IMR-90 (cell line): ENCODE results near the gene ZFPM1. TPM values are rescaled to one million over a fixed set of nuclear protein-coding genes. Genes with fewer than 3 reads are reported as not detected.

Experiments used
- ATAC-seq: fragments of 200-7000 bp; cut with Tn5 transposase; 2 replicates; pipeline ENCODE4 v1.9.1; 2020; ENCODE audit warnings: low read depth, mild to moderate bottlenecking, moderate library complexity
- BruUV-seq: library from RNA; stranded (reverse); fragments of 400-500 nt; replicated peaks from 2 replicates; lab custom pipeline; 2021; lab: Mats Ljungman, UMichigan
- CTCF ChIA-PET: fragments of 300-600 bp; formaldehyde crosslinking; extraction: SDS; loops from one replicate; lab custom pipeline; 2021; ENCODE audit warnings: antibody characterized with exemption; lab: Yijun Ruan, JAX
- POLR2A ChIA-PET: fragments of 300-600 bp; sonication (Branson Sonifier 250); formaldehyde crosslinking; loops from one replicate; lab custom pipeline; 2022; ENCODE audit warnings: antibody characterized with exemption; ENCODE audit not compliant: unreplicated experiment; lab: Charles Lee
- DNase-seq: peaks from one replicate; pipeline ENCODE4 v3.0.0; 2013
- H2AFZ ChIP-seq: replicated peaks from 2 replicates; pipeline ENCODE3; 2013; ENCODE audit warnings: low read length, mild to moderate bottlenecking; ENCODE audit not compliant: poor library complexity
- H2AK5ac ChIP-seq: 2 replicates; pipeline ENCODE4 v1.6.1; 2013; ENCODE audit warnings: low read depth, low read length, inconsistent platforms
- H2AK9ac ChIP-seq: replicated peaks from 2 replicates; pipeline ENCODE3; 2013; ENCODE audit warnings: mild to moderate bottlenecking, low read depth, low read length, moderate library complexity; ENCODE audit not compliant: poor library complexity
- H2BK120ac ChIP-seq: 2 replicates; pipeline ENCODE4 v1.6.1; 2013; ENCODE audit warnings: low read depth, low read length, inconsistent platforms
- H2BK15ac ChIP-seq: 3 replicates; pipeline ENCODE4 v1.6.1; 2013; ENCODE audit warnings: low read depth, low read length, inconsistent platforms
- H2BK20ac ChIP-seq: 2 replicates; pipeline ENCODE4 v1.6.1; 2013; ENCODE audit warnings: low read depth, mild to moderate bottlenecking, inconsistent platforms, low read length, moderate library complexity
- H2BK5ac ChIP-seq: 2 replicates; pipeline ENCODE4 v1.6.1; 2013; ENCODE audit warnings: mild to moderate bottlenecking, low read depth, low read length, inconsistent platforms; ENCODE audit not compliant: poor library complexity, severe bottlenecking
- H3K14ac ChIP-seq: replicated peaks from 2 replicates; pipeline ENCODE4 v1.6.1; 2013; ENCODE audit warnings: low read depth, low read length, inconsistent platforms
- H3K18ac ChIP-seq: 2 replicates; pipeline ENCODE4 v1.6.1; 2013; ENCODE audit warnings: low read depth, low read length, control low read depth
- H3K23ac ChIP-seq: 2 replicates; pipeline ENCODE4 v1.6.1; 2013; ENCODE audit warnings: low read depth, low read length, inconsistent platforms
- H3K27ac ChIP-seq: 2 replicates; pipeline ENCODE4 v1.5.1; 2013; ENCODE audit warnings: mild to moderate bottlenecking, control low read depth, low read length; ENCODE audit not compliant: insufficient read depth
- H3K27me3 ChIP-seq: 2 replicates; pipeline ENCODE4 v1.6.1; 2013; ENCODE audit warnings: low read length; ENCODE audit not compliant: control insufficient read depth, insufficient read depth
- H3K36me3 ChIP-seq: 2 replicates; pipeline ENCODE4 v1.6.1; 2013; ENCODE audit warnings: low read length, mixed read lengths; ENCODE audit not compliant: control insufficient read depth, insufficient read depth
- H3K4ac ChIP-seq: 2 replicates; pipeline ENCODE4 v1.6.1; 2013; ENCODE audit warnings: low read depth, low read length, inconsistent platforms
- H3K4me1 ChIP-seq: 2 replicates; pipeline ENCODE4 v1.6.1; 2013; ENCODE audit warnings: low read length, mixed read lengths; ENCODE audit not compliant: control insufficient read depth, insufficient read depth
- H3K4me2 ChIP-seq: 2 replicates; pipeline ENCODE4 v1.6.1; 2013; ENCODE audit warnings: low read depth, mild to moderate bottlenecking, control low read depth, low read length, moderate library complexity
- H3K4me3 ChIP-seq: 2 replicates; pipeline ENCODE4 v1.5.1; 2013; ENCODE audit warnings: low read depth, mild to moderate bottlenecking, control low read depth, low read length, moderate library complexity; ENCODE audit not compliant: insufficient read depth
- H3K56ac ChIP-seq: 2 replicates; pipeline ENCODE4 v1.6.1; 2013; ENCODE audit warnings: low read length, inconsistent platforms; ENCODE audit not compliant: insufficient read depth; ENCODE audit errors: extremely low read depth
- H3K79me1 ChIP-seq, 2 experiments: 2 replicates each; pipeline ENCODE4 v1.6.1; 2013; ENCODE audit warnings: low read length in 2 of 2, inconsistent platforms in 1 of 2, low read depth in 1 of 2
- H3K9ac ChIP-seq: 2 replicates; pipeline ENCODE4 v1.6.1; 2013; ENCODE audit warnings: low read depth, low read length, control low read depth
- H3K9me1 ChIP-seq: 2 replicates; pipeline ENCODE4 v1.6.1; 2013; ENCODE audit warnings: low read length, inconsistent platforms; ENCODE audit not compliant: insufficient read depth
- H3K9me3 ChIP-seq: 2 replicates; pipeline ENCODE4 v1.6.1; 2013; ENCODE audit warnings: low read length; ENCODE audit not compliant: control insufficient read depth, insufficient read depth
- H4K20me1 ChIP-seq: 2 replicates; pipeline ENCODE4 v1.6.1; 2013; ENCODE audit warnings: low read length, inconsistent platforms; ENCODE audit not compliant: insufficient read depth
- H4K5ac ChIP-seq: 2 replicates; pipeline ENCODE4 v1.6.1; 2013; ENCODE audit warnings: mild to moderate bottlenecking, low read depth, low read length, control low read depth
- H4K8ac ChIP-seq, 2 experiments: 2 replicates each; pipeline ENCODE4 v1.6.1; 2013; ENCODE audit warnings: low read depth in 2 of 2, low read length in 2 of 2, control low read depth in 1 of 2, inconsistent platforms in 1 of 2
- H4K91ac ChIP-seq: 2 replicates; pipeline ENCODE4 v1.6.1; 2013; ENCODE audit warnings: low read depth, low read length, inconsistent platforms; ENCODE audit not compliant: insufficient read depth
- CHD1 ChIP-seq: IDR thresholded peaks from 2 replicates; pipeline ENCODE4 v1.6.1; 2012; ENCODE audit warnings: low read depth, low read length, improper control_type of control experiment
- ELK1 ChIP-seq: fragments of 150-350 bp; IDR thresholded peaks from 2 replicates; pipeline ENCODE4 v1.6.1; 2016; ENCODE audit warnings: low read depth, mild to moderate bottlenecking, low read length, moderate library complexity, borderline replicate concordance
- FOS ChIP-seq: fragments of 150-350 bp; IDR thresholded peaks from 2 replicates; pipeline ENCODE4 v1.6.1; 2016; ENCODE audit warnings: low read depth, low read length
- MAFK ChIP-seq: IDR thresholded peaks from 2 replicates; pipeline ENCODE4 v1.6.1; 2012; ENCODE audit warnings: low read depth, low read length, improper control_type of control experiment
- MAZ ChIP-seq: IDR thresholded peaks from 2 replicates; pipeline ENCODE4 v1.6.1; 2012; ENCODE audit warnings: low read depth, mild to moderate bottlenecking, low read length, improper control_type of control experiment, moderate library complexity, borderline replicate concordance
- MXI1 ChIP-seq: IDR thresholded peaks from 2 replicates; pipeline ENCODE4 v1.6.1; 2012; ENCODE audit warnings: low read depth, mild to moderate bottlenecking, low read length, moderate library complexity, borderline replicate concordance
- NFE2L2 ChIP-seq: fragments of 150-350 bp; IDR thresholded peaks from 2 replicates; pipeline ENCODE4 v1.6.1; 2016; ENCODE audit warnings: low read depth, mild to moderate bottlenecking, low read length
- RCOR1 ChIP-seq: IDR thresholded peaks from 2 replicates; pipeline ENCODE4 v1.6.1; 2012; ENCODE audit warnings: mild to moderate bottlenecking, low read length, improper control_type of control experiment; ENCODE audit not compliant: insufficient replicate concordance
- RFX5 ChIP-seq: IDR thresholded peaks from 2 replicates; pipeline ENCODE4 v1.8.0; 2012; ENCODE audit warnings: low read depth, mild to moderate bottlenecking, low read length, moderate library complexity
- SMC3 ChIP-seq: fragments of 150-350 bp; IDR thresholded peaks from 2 replicates; pipeline ENCODE4 v1.6.1; 2016; ENCODE audit warnings: low read depth, mild to moderate bottlenecking, antibody characterized with exemption, low read length, moderate library complexity
- WGBS, 2 experiments: methylation state at CpG; one replicate each; pipeline versions ENCODE4 v1.1.5 to v1.1.7; 2013; ENCODE audit warnings: missing lambda C conversion rate in 2 of 2; ENCODE audit not compliant: insufficient read length in 1 of 2; ENCODE audit errors: extremely low coverage in 2 of 2; 5-methylcytosine and 5-hydroxymethylcytosine counted together
- dilution Hi-C: fragments of 300-500 bp; cut with HindIII; formaldehyde crosslinking; loops from one replicate; pipeline ENCODE4 v1.14.3; 2018; ENCODE audit warnings: low sequenced_read_pairs; ENCODE audit not compliant: unreplicated experiment
- in situ Hi-C: fragments of 300-500 bp; cut with MboI; formaldehyde crosslinking; loops from 3 replicates; pipeline ENCODE4 v1.14.3; 2019; ENCODE audit warnings: low sequenced_read_pairs, inconsistent platforms, mixed read lengths
- intact Hi-C: fragments of 100-400 bp; cut with micrococcal nuclease; formaldehyde crosslinking; loops from 2 replicates; pipeline ENCODE4 v1.10.0; 2022
- polyA plus RNA-seq, 3 experiments: library from polyadenylated mRNA; depleted of rRNA; stranded (reverse); fragments of >200 nt; gene quantifications; 2 replicates each; pipeline ENCODE4 v1.2.3, GENCODE V29; 2012; ENCODE audit warnings: low replicate concordance in 1 of 3
- total RNA-seq: library from RNA; depleted of rRNA; stranded (reverse); fragments of >200 nt; gene quantifications from 2 replicates; pipeline ENCODE4 v1.2.3, GENCODE V29; 2012

Gene ZFPM1
- total and polyA plus RNA-seq, 2 of the 4 experiments (the other 2 are of a cell fraction) = 0.36 to 1.1 TPM

DNA sequence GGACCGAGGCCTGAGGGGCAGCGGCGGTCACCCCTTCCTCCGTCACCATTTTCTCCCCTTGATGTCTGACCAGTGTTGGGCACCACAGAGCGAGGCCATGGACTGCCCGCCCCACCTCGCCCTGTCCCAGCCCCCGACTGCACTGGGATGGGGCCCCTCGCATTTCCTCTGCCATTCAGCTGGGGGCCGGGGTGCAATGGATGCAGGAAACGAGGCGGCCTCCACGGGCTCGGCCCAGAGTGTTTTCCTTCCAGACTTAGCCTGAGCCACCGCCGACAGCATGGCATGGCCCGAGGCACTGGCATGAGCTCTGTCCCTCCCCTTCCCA lies 72.5 kb downstream of the ZFPM1 start:
- H3K9ac ChIP-seq = no peak overlapping the region
- DNase-seq (no peak), ATAC-seq (no peak)
- peaks cover 1% of the 10 kb centered on the region; the same call in 1 of the 2 replicates for H3K4me1 ChIP-seq
- H3K4ac ChIP-seq = no peak overlapping the region
- no peak overlapping the region for H4K8ac ChIP-seq
- ChIA-PET POLR2A (no interaction called here), CTCF (no interaction called here)
- dilution Hi-C loops (no loop called here), in situ Hi-C loops (no loop called here), intact Hi-C loops (no loop called here)
- no peak overlapping the region for H2AK5ac ChIP-seq
- no peak overlapping the region for H2BK5ac ChIP-seq
- no peak overlapping the region for H2AFZ ChIP-seq
- no TSS peak for BruUV-seq
- H3K27me3 ChIP-seq = no peaks in the 10 kb centered on the region
- no peak overlapping the region for H3K14ac ChIP-seq
- H3K79me1 ChIP-seq = no peaks in the 10 kb centered on the region
- no peak overlapping the region for H2AK9ac ChIP-seq
- no peak overlapping the region for H4K91ac ChIP-seq
- no peak overlapping the region for H3K23ac ChIP-seq
- no peak overlapping the region for H4K5ac ChIP-seq
- peaks cover 3% of the 10 kb centered on the region; the same call in 1 of the 2 replicates for H4K20me1 ChIP-seq
- H3K36me3 ChIP-seq = peaks cover 4% of the 10 kb centered on the region; the same call in 1 of the 2 replicates
- no peak overlapping the region for H3K4me3 ChIP-seq
- H3K56ac ChIP-seq = no peak overlapping the region
- no peak for TF ChIP-seq FOS
- no peak for TF ChIP-seq NFE2L2
- TF ChIP-seq RFX5 = no peak
- no peak for TF ChIP-seq MXI1
- no peak for TF ChIP-seq CHD1
- no peak for TF ChIP-seq MAFK
- TF ChIP-seq RCOR1 = no peak
- TF ChIP-seq ELK1 = no peak
- no peak for TF ChIP-seq SMC3
- TF ChIP-seq MAZ = no peak
- H3K9me3 ChIP-seq = no peaks in the 10 kb centered on the region
- no peak overlapping the region for H2BK120ac ChIP-seq
- H3K27ac ChIP-seq = no peak overlapping the region
- H2BK20ac ChIP-seq = no peak overlapping the region
- H3K18ac ChIP-seq = no peak overlapping the region
- 100% methylated on average over 2 of the region's 17 CpGs; no CpG with 5 or more reads in 1 of the 2 experiments for WGBS, 2 experiments
- no peaks in the 10 kb centered on the region for H3K9me1 ChIP-seq
- no peak overlapping the region for H3K4me2 ChIP-seq
- H2BK15ac ChIP-seq = no peak overlapping the region
